GM19467 (cell line): ENCODE results near the gene PMEL.
"Not testable (repeated sequence)": the region's sequence is repeated elsewhere in the genome, so short reads cannot be mapped to it uniquely, and the experiment has no call there.

ENCODE experiments used
- ATAC-seq: cut with Tn5 transposase; IDR thresholded peaks from one replicate; pipeline ENCODE4 v1.9.1; 2021; ENCODE audit warnings: mild to moderate bottlenecking, moderate library complexity; ENCODE audit not compliant: unreplicated experiment

Gene PMEL

DNA sequence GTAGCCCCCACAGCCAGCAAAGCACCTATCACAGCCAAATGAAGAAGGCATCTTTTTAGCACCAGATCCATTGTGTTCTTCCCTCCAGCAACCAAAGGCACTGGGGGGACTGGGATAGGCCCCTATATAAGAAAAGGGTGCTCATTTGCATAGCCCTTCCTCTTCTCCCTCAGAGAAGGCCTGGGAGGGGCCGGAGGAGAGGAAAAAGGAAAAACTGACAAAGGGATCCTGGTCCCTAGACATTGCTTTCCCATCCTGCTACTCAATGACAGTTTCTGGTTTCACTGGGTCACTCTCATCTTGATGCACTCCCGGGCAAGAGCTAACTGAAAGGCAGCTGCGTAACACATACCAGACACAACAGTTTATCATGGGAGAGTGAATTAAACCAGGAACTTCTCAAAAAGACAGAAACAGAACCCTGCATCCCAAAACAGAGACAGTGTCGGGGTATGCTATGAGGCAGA lies at the start of gene PMEL:
Gene PMEL, minus strand, starts transcription at position 102 of the 467 bp plus-strand sequence. Its CDS starts 31 bp downstream, at position 71.
- no peak for ATAC-seq

GRCh38 chr12:56014205-56014604 lies 48.4 kb upstream of the PMEL start:
- no peak for ATAC-seq

DNA sequence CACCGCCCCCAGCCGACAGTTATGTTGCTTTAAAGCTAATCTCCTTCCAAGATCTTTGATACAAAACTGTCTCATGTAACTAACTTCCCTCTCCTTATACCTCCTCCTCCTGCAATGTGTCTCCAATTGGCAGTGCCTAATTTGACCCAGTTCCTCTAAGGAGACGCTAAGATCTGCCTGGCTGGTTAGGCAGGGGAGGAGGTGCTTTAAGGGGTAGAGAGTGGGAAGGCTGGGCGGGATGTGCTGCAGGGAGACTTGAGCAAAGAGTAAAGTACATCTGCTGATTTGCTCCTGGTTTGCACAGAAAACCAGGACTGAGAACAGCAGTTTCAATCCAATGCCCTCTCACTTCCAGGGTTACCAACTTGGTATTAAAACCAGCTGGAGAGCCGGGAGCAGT lies 47.6 kb upstream of the PMEL start:
- no peak for ATAC-seq

- no peak for ATAC-seq
Observed at GRCh38 chr12:56011509-56012090, 45.8 kb upstream of the PMEL start.

- no peak for ATAC-seq
Observed at GRCh38 chr12:56010111-56010570, 44.3 kb upstream of the PMEL start.

DNA sequence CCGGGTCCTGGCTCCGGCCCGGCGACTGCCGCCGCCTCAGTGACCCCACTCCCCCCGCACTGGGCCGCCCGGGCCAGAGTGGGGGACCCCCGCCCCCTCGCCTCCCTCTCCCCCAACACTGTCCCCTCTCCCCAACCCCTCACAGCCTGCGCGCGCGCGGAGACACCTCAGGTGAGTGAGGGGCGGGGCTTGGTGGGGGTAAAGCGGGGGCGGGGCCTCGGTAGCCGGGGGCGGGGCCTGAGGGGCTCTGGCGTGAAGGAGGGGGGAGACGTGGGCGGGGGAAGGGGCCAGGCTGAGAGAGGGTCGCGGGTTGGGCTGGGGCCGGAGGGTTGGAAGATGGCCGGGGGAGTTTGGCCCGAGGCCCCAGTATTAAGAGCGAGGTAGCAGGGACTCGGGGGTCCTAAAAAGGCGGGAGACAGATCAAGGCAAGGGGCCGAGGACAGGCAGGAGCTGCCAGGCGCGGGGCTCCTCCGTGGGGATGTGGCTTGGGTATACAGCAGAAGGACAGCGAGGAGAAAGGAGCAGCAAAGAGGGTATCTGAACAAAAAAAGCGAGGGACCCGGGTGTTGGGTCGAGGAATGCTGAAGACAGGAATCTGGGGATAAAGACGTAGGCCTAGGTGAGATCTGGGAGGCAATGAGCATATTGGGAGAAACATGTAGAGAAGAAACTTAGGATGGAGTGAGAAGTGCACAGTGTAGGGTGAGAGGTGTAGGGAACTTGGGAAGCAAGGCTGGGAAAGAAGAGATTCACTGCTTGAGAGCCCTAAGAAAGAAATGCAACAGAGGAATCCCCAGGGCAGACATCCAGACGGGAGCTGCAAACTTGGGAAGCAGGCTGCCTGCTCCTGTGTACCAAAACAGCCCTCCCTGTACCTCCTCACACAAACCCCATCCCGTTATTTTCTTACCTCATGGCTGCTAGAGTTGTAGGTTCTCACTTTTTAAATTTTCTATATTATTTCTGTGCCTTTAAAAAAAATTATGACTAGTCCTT lies 42.0 kb upstream of the PMEL start:
- ATAC-seq, result peak; percentile 22

- ATAC-seq, result no peak
Observed at GRCh38 chr12:56004211-56004610, 38.4 kb upstream of the PMEL start.

GRCh38 chr12:56003376-56003775 lies 37.5 kb upstream of the PMEL start:
- ATAC-seq, result not testable (repeated sequence)

DNA sequence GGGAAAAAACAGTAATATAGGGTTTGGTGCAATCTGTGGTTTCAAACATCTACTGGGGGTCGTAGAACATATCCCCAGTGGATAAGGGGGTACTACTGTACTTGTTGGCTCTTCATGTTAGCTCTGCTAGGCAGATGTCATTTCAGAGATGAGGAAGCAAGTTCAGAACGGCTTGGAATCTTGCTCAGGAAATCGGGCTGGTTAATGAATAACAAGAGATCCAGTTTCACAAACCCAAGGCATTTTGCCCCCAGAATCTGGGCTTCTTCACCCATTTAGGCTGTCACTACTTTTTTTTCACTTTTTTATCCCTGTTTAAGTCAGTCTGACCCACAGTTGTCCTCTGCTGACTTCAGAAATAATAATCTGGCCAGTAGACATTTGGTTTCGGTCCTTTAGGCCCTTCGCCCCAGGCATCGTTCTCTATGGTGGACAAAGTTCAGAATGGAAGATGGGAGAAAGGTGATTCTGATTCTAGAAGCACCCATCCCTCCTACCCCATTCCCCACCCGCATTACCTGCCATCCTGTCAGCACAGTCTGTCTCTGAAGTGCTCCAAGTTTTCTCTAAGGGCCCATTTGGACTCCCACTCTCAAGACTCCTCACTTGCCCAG lies 35.8 kb upstream of the PMEL start:
- ATAC-seq, result no peak

DNA sequence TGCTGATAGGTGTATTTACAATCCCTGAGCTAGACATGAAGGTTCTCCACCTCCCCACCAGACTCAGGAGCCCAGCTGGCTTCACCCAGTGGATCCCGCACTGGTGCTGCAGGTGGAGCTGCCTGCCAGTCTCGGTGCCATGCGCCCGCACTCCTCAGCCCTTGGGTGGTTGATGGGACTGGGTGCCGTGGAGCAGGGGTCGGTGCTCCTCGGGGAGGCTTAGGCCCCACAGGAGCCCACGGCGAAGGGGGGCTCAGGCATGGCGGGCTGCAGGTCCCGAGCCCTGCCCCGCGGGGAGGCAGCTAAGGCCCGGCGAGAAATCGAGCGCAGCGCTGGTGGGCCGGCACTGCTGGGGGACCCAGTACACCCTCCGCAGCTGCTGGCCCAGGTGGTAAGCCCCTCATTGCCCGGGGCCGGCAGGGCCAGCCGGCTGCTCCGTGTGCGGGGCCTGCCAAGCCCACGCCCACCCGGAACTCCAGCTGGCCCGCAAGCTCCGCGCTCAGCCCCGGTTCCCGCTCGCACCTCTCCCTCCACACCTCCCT lies 34.2 kb upstream of the PMEL start:
- ATAC-seq, result not testable (repeated sequence)

DNA sequence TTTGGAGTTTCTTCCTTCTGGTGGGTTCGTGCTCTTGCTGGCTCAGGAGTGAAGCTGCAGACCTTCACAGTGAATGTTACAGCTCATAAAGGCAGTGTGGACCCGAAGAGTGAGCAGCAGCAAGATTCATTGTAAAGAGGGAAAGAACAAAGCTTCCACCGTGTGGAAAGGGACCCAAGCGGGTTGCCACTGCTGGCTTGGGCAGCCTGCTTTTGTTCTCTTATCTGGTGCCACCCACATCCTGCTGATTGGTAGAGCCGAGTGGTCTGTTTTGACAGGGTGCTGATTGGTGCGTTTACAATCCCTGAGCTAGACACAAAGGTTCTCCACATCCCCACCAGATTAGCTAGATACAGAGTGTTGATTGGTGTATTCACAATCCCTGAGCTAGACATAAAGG lies 33.7 kb upstream of the PMEL start:
- ATAC-seq, result not testable (repeated sequence)

GRCh38 chr12:55997535-55997859 lies 31.7 kb upstream of the PMEL start:
- ATAC-seq, result peak; percentile 4

GRCh38 chr12:55996715-55997534 lies 31.1 kb upstream of the PMEL start, which contains the start of gene SUOX:
SUOX (plus strand) TSS chr12:55997276; CDS start chr12:56002222, 4,946 bp downstream.
- peak; percentile 97 for ATAC-seq

DNA sequence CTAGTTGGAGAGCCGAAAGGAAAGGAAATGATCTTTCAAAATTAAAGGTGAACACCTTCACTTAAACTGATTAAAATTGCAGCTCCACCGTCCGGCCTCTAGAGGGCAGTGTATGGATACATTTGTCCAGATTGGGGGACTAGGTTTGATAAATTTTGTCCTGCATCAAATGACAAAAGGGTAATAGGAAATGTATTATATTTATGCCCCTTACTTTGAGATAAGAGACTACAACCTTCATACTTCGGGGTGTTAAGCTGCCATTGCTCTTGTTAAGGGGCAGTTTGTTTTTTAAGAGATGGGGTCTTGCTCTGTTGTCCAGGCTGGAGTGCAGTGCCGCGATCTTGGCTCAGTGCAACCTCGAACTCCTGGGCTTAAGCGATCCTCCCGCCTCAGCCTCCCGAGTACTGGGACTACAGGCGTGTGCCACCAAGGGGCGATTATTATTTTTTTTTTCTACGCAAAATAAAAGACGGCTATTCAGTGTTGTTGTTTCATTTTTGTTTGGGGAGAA lies 30.4 kb upstream of the PMEL start:
- ATAC-seq, result no peak

- no peak for ATAC-seq
Observed at GRCh38 chr12:55995366-55995765, 29.5 kb upstream of the PMEL start.

GRCh38 chr12:55993230-55993853 lies 27.5 kb upstream of the PMEL start:
- ATAC-seq, result no peak

GRCh38 chr12:55991110-55991509 lies 25.3 kb upstream of the PMEL start:
- no peak for ATAC-seq

GRCh38 chr12:55985976-55986375 lies 20.1 kb upstream of the PMEL start:
- not testable (repeated sequence) for ATAC-seq

DNA sequence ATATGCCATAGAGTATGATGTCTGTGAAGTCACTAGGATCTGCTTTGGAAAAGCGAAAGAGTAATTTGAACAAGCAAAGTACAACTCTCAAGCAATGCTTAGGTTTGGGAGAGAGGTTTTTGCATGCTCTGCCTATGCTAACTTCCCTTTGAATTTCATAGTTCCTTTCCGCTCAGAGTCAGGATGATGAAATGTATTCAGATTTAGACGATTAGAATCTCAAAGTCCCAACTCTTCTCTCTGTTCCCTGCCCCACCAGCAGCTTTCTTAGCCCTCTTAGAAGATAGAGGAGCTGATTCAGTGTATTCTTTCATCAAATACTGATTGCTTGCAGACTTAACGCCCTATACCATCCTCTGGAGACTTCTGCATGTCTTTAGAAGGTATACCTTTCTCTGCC lies 19.5 kb upstream of the PMEL start:
- ATAC-seq, result no peak

GRCh38 chr12:55984861-55985260 lies 19.0 kb upstream of the PMEL start:
- no peak for ATAC-seq
